A549 (cell line): ENCODE data around the gene ZFHX3. TPM values are rescaled to one million over a fixed set of nuclear protein-coding genes. Genes with fewer than 3 reads are reported as not detected.

ENCODE experiments used
- ATAC-seq, 2 experiments: fragments of 200-7000 bp in 1 of 2; fragments of >200 bp in 1 of 2; cut with Nextera tagmentation in 1 of 2; cut with Tn5 transposase in 1 of 2; 3 replicates each; pipeline versions ENCODE4 v1.8.0 to v1.9.1; 2018 to 2020; ENCODE audit warnings: mild to moderate bottlenecking in 1 of 2, moderate library complexity in 1 of 2
- CTCF ChIA-PET: fragments of 300-600 bp; sonication (Branson Sonifier 250); formaldehyde crosslinking; extraction: SDS; loops from one replicate; lab custom pipeline; 2021; ENCODE audit warnings: antibody characterized with exemption, inconsistent platforms; lab: Yijun Ruan, JAX
- POLR2A ChIA-PET: fragments of 350-600 bp; formaldehyde crosslinking; extraction: SDS; loops from one replicate; lab custom pipeline; 2021; ENCODE audit warnings: antibody characterized with exemption, inconsistent platforms; lab: Yijun Ruan, JAX
- DNase-seq, 2 experiments: peaks; one replicate each; pipeline versions ENCODE4 v3.0.0 to v3.0.0-alpha.2; 2011 to 2016; ENCODE audit warnings: low read depth in 1 of 2, low spot score in 1 of 2
- FAIRE-seq: peaks from 2 replicates; lab custom pipeline; 2011; peaks lifted over from hg19 to GRCh38; lab: Jason Lieb, UNC
- H3K27ac ChIP-seq, 2 experiments: fragments of >200 bp; sonication (Bioruptor Twin); formaldehyde crosslinking; 3 replicates each; pipeline ENCODE4 v1.5.1; 2016 to 2017
- H3K4me1 ChIP-seq: fragments of >200 bp; sonication (Bioruptor Twin); formaldehyde crosslinking; 3 replicates; pipeline ENCODE4 v1.6.1; 2016
- H3K4me2 ChIP-seq: fragments of >200 bp; sonication (Bioruptor Twin); formaldehyde crosslinking; 3 replicates; pipeline ENCODE4 v1.6.1; 2016
- H3K4me3 ChIP-seq: fragments of >200 bp; sonication (Bioruptor Twin); formaldehyde crosslinking; 3 replicates; pipeline ENCODE4 v1.5.1; 2016
- H3K9me3 ChIP-seq: fragments of >200 bp; sonication (Bioruptor Twin); formaldehyde crosslinking; 3 replicates; pipeline ENCODE4 v1.6.1; 2016
- BHLHE40 ChIP-seq: IDR thresholded peaks from 2 replicates; pipeline ENCODE4 v1.6.1; 2012; ENCODE audit warnings: low read depth, low read length, inconsistent platforms
- CHD4 ChIP-seq: fragments of 200-600 bp; sonication (generic); IDR thresholded peaks from 2 replicates; pipeline ENCODE4 v1.6.1; 2016; ENCODE audit warnings: antibody characterized with exemption, mild to moderate bottlenecking, borderline replicate concordance
- HOXB5 ChIP-seq: fragments of 250-450 bp; sonication (Bioruptor Pico); IDR thresholded peaks from 2 replicates; pipeline ENCODE4 v1.5.0; 2020; ENCODE audit warnings: mild to moderate bottlenecking, moderate library complexity
- JUNB ChIP-seq: fragments of >200 bp; sonication (Bioruptor Twin); formaldehyde crosslinking; IDR thresholded peaks from 2 replicates; pipeline ENCODE4 v1.6.1; 2016
- KDM1A ChIP-seq: fragments of 200-600 bp; sonication (generic); IDR thresholded peaks from 2 replicates; pipeline ENCODE4 v1.6.1; 2016; ENCODE audit warnings: low read depth, mild to moderate bottlenecking
- MYC ChIP-seq: IDR thresholded peaks from 2 replicates; pipeline ENCODE4 v1.6.1; 2012; ENCODE audit warnings: mild to moderate bottlenecking, inconsistent platforms, low read length, improper control_type of control experiment, borderline replicate concordance
- PBX3 ChIP-seq: IDR thresholded peaks from 2 replicates; pipeline ENCODE4 v1.6.1; 2012
- REST ChIP-seq: fragments of 200-600 bp; sonication (generic); IDR thresholded peaks from 2 replicates; pipeline ENCODE4 v1.6.1; 2016; ENCODE audit warnings: antibody characterized with exemption, mild to moderate bottlenecking, moderate library complexity
- RNF2 ChIP-seq: fragments of 200-600 bp; sonication (generic); IDR thresholded peaks from 2 replicates; pipeline ENCODE4 v1.6.1; 2016; ENCODE audit warnings: low read depth, mild to moderate bottlenecking, antibody characterized with exemption, moderate library complexity, borderline replicate concordance
- SMC3 ChIP-seq: fragments of >200 bp; sonication (Bioruptor Twin); formaldehyde crosslinking; IDR thresholded peaks from 3 replicates; pipeline ENCODE4 v1.6.1; 2018; ENCODE audit warnings: inconsistent platforms
- USF2 ChIP-seq: fragments of 450-650 bp; IDR thresholded peaks from 2 replicates; pipeline ENCODE4 v1.6.1; 2014; ENCODE audit warnings: antibody characterized with exemption
- ZC3H11A ChIP-seq: fragments of 450-650 bp; IDR thresholded peaks from 2 replicates; pipeline ENCODE4 v1.6.1; 2014; ENCODE audit warnings: antibody characterized with exemption, mild to moderate bottlenecking
- WGBS: methylation state at CpG from one replicate; pipeline ENCODE4 v1.1.6; 2017; ENCODE audit errors: missing lambda C conversion rate; 5-methylcytosine and 5-hydroxymethylcytosine counted together
- polyA plus RNA-seq, 4 experiments: library from polyadenylated mRNA; depleted of rRNA in 3 of 4; stranded (reverse); fragments of >200 nt; fragmentation: RNase III in 1 of 4; extraction: RNeasy Plus Mini Kit Qiagen cat#74134 plus additional on column Dnase treatment in 1 of 4; gene quantifications; 2 replicates in 3 of 4; 3 replicates in 1 of 4; pipeline ENCODE4 v1.2.3, GENCODE V29; 2011 to 2017
- TF ChIP-seq, protein P1 (sequence below): IDR thresholded peaks from 2 replicates; pipeline ENCODE4 v1.6.1; 2012; ENCODE audit warnings: low read depth, borderline replicate concordance
- TF ChIP-seq, protein P2 (sequence below): fragments of >200 bp; sonication (Bioruptor Twin); formaldehyde crosslinking; IDR thresholded peaks from 3 replicates; pipeline ENCODE4 v1.6.1; 2016
- TF ChIP-seq, protein P3 (sequence below): fragments of 250-450 bp; sonication (Bioruptor Pico); IDR thresholded peaks from 2 replicates; pipeline ENCODE4 v1.5.0; 2021; ENCODE audit warnings: mild to moderate bottlenecking, moderate library complexity, borderline replicate concordance

Gene ZFHX3
- polyA plus RNA-seq, 2 of the 4 experiments (the other 2 are of a cell fraction): 3.9 to 6.5 TPM

GRCh38 chr16:72967941-72968340 is 80.0 kb downstream of the ZFHX3 start:
- ATAC-seq (no peak), DNase-seq (no peak), FAIRE-seq (no peak)
- ChIA-PET POLR2A (no interaction called here), CTCF (no interaction called here)
- Histone ChIP-seq H3K4me3 (no peak overlapping the region), H3K27ac (no peak overlapping the region), H3K4me2 (no peak overlapping the region), H3K4me1 (0 out of 3 replicates have a peak, but pooled peaks cover 7% of the 10 kb centered on the region), H3K9me3 (no peaks in the 10 kb centered on the region)
- TF ChIP-seq JUNB (no peak), CHD4 (no peak), SMC3 (no peak), REST (no peak), PBX3 (no peak), RNF2 (no peak)
- TF ChIP-seq, protein P1, sequence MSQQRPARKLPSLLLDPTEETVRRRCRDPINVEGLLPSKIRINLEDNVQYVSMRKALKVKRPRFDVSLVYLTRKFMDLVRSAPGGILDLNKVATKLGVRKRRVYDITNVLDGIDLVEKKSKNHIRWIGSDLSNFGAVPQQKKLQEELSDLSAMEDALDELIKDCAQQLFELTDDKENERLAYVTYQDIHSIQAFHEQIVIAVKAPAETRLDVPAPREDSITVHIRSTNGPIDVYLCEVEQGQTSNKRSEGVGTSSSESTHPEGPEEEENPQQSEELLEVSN: no peak
- TF ChIP-seq, protein P2, sequence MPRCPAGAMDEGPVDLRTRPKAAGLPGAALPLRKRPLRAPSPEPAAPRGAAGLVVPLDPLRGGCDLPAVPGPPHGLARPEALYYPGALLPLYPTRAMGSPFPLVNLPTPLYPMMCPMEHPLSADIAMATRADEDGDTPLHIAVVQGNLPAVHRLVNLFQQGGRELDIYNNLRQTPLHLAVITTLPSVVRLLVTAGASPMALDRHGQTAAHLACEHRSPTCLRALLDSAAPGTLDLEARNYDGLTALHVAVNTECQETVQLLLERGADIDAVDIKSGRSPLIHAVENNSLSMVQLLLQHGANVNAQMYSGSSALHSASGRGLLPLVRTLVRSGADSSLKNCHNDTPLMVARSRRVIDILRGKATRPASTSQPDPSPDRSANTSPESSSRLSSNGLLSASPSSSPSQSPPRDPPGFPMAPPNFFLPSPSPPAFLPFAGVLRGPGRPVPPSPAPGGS: no peak
- 91% methylated on average over 5 of the region's 5 CpGs for WGBS

DNA sequence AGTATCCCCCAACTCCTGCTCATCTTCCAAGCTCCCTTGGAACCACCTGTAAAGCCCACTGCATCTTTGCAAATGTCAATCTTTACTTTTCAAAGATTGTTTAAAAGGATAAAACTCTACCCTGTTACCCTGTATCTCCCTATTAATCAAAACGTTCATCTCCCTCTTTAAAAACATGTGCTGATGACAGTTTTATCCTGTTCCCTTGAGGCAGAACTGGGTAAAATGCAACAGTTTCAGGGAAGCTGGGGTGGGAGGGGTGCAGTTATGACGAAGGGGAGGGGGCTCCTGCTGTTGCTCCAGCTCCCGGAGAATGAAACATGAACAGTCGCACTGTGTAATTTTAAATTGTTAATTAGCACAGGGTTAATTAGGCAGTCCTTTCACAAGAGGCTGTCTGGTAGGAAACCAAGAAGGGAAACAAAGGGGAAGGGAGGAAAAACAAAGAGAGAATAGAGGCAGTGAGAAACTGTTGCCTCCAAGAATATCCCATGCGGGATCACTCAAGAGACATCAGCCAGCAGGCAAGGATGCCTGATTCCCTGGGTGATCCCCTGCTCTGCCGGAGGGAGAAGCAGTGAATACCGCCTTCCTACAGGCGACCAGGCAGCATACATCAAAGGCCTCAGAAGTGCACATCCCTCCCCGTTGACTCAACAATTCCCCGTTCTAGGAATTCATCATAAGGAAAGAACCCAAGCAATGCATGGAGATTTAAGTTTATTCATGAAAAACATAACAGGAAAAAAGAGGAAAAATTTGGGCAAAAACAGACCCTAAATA is 84.2 kb downstream of the ZFHX3 start:
- ChIA-PET CTCF (interaction anchor here (0.6 to 2.1 kb wide), 4 partner anchors 18 to 299 kb away, joined by 3 to 5 read pairs (median 4); no protein-coding TSS in a partner anchor), POLR2A (no interaction called here)
- FAIRE-seq: no peak
- ATAC-seq: no peak
- Histone ChIP-seq H3K4me1 (0 out of 3 replicates have a peak, but pooled peaks cover 7% of the 10 kb centered on the region), H3K4me2 (no peak overlapping the region), H3K4me3 (no peak overlapping the region), H3K9me3 (no peaks in the 10 kb centered on the region), H3K27ac (no peak overlapping the region)
- no peak for TF ChIP-seq RNF2
- DNase-seq: no peak
- 73% methylated on average over 10 of the region's 10 CpGs for WGBS

DNA sequence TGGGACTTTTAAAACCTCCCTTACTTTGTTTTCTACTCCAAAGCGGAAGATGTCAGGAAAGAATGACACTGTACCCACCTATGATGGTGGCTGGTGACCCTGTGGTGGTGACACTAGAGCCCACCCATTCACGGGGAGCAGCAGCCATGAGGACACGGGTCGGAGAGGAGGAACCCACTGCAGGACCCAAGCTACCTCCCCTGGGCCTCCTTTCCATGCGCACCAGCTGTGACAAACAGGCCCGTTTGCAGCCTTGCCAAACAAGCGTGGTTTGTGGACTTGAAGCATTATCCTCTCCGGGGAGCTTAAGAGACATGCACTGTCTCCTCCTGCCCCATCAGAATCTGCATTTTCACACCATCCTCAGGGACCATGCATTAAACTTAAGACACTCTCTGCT is 85.6 kb downstream of the ZFHX3 start:
- TF ChIP-seq JUNB: no peak
- TF ChIP-seq BHLHE40: no peak
- no peak for TF ChIP-seq ZC3H11A
- TF ChIP-seq MYC: no peak
- TF ChIP-seq, protein P3, sequence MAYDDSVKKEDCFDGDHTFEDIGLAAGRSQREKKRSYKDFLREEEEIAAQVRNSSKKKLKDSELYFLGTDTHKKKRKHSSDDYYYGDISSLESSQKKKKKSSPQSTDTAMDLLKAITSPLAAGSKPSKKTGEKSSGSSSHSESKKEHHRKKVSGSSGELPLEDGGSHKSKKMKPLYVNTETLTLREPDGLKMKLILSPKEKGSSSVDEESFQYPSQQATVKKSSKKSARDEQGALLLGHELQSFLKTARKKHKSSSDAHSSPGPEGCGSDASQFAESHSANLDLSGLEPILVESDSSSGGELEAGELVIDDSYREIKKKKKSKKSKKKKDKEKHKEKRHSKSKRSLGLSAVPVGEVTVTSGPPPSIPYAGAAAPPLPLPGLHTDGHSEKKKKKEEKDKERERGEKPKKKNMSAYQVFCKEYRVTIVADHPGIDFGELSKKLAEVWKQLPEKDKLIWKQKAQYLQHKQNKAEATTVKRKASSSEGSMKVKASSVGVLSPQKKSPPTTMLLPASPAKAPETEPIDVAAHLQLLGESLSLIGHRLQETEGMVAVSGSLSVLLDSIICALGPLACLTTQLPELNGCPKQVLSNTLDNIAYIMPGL: no peak
- TF ChIP-seq KDM1A: no peak
- no peak for TF ChIP-seq HOXB5
- TF ChIP-seq USF2: no peak
- CTCF ChIA-PET: interaction anchor here (0.8 to 1.9 kb wide), 5 partner anchors 10 to 172 kb away, joined by 3 to 5 read pairs (median 3); no protein-coding TSS in a partner anchor

More for the DNA sequence above, 85.6 kb downstream of the ZFHX3 start:
- FAIRE-seq: no peak
- 0 out of 3 replicates have a peak, but pooled peaks cover 7% of the 10 kb centered on the region for H3K4me1 ChIP-seq
- 91% methylated on average over 8 of the region's 8 CpGs for WGBS
- no peak for DNase-seq
- H3K4me2 ChIP-seq: no peak overlapping the region
- H3K9me3 ChIP-seq: no peaks in the 10 kb centered on the region
- POLR2A ChIA-PET: no interaction called here
- H3K27ac ChIP-seq: no peak overlapping the region
- ATAC-seq: no peak
- H3K4me3 ChIP-seq: no peak overlapping the region
